Common myeloid progenitor, CD34-positive (primary cell): ENCODE results near the gene PRKCB.

Source experiments
- CTCF ChIA-PET: fragments of 350-600 bp; sonication (Branson Sonifier 250); formaldehyde crosslinking; loops from one replicate; lab custom pipeline; 2021; ENCODE audit warnings: antibody characterized with exemption; lab: Charles Lee
- POLR2A ChIA-PET: fragments of 350-600 bp; sonication (Branson Sonifier 250); formaldehyde crosslinking; loops from one replicate; lab custom pipeline; 2021; ENCODE audit warnings: antibody characterized with exemption; lab: Charles Lee
- DNase-seq, 3 donors: peaks; one replicate each; pipeline versions ENCODE4 v3.0.0 to v3.0.0-alpha.2; 2013
- H3K27ac ChIP-seq, 2 experiments: 1 replicate in 1 of 2; 2 replicates in 1 of 2; pipeline ENCODE4 v1.7.0; 2013; ENCODE audit warnings: inconsistent platforms in 2 of 2, low read length in 2 of 2, mild to moderate bottlenecking in 2 of 2, low read depth in 1 of 2, moderate library complexity in 1 of 2; ENCODE audit not compliant: severe bottlenecking in 2 of 2, insufficient read depth in 1 of 2, poor library complexity in 1 of 2
- H3K27me3 ChIP-seq, 5 experiments: replicated peaks in 2 of 5; 1 replicate in 3 of 5; 2 replicates in 2 of 5; pipeline versions ENCODE4 v1.6.1 to v1.7.0; 2013; ENCODE audit warnings: low read length in 4 of 5, mild to moderate bottlenecking in 2 of 5, moderate library complexity in 2 of 5, inconsistent platforms in 1 of 5; ENCODE audit not compliant: insufficient read depth in 5 of 5, control insufficient read depth in 4 of 5
- H3K36me3 ChIP-seq, 4 experiments: 1 replicate in 2 of 4; 2 replicates in 2 of 4; pipeline versions ENCODE4 v1.6.1 to v1.7.0; 2013; ENCODE audit warnings: low read length in 3 of 4, control low read depth in 1 of 4, mild to moderate bottlenecking in 1 of 4; ENCODE audit not compliant: control insufficient read depth in 4 of 4, insufficient read depth in 4 of 4
- H3K4me1 ChIP-seq, 4 experiments: 1 replicate in 3 of 4; 2 replicates in 1 of 4; pipeline versions ENCODE4 v1.6.1 to v1.7.1; 2013; ENCODE audit warnings: low read length in 3 of 4, mild to moderate bottlenecking in 3 of 4, control low read depth in 1 of 4, inconsistent platforms in 1 of 4, moderate library complexity in 1 of 4; ENCODE audit not compliant: control insufficient read depth in 4 of 4, insufficient read depth in 4 of 4; ENCODE audit errors: control extremely low read depth in 1 of 4
- H3K4me3 ChIP-seq, 7 experiments: 1 replicate in 4 of 7; 2 replicates in 3 of 7; pipeline versions ENCODE4 v1.5.1 to v1.7.0; 2013; ENCODE audit warnings: mild to moderate bottlenecking in 7 of 7, low read length in 6 of 7, moderate library complexity in 6 of 7, inconsistent platforms in 2 of 7, low read depth in 2 of 7, control low read depth in 1 of 7; ENCODE audit not compliant: insufficient read depth in 4 of 7, control insufficient read depth in 1 of 7; ENCODE audit errors: extremely low read depth in 1 of 7
- H3K9me3 ChIP-seq, 5 experiments: 1 replicate in 4 of 5; 2 replicates in 1 of 5; pipeline versions ENCODE4 v1.6.1 to v1.7.1; 2013; ENCODE audit warnings: low read length in 4 of 5, mild to moderate bottlenecking in 2 of 5, inconsistent platforms in 1 of 5, low read depth in 1 of 5, moderate library complexity in 1 of 5; ENCODE audit not compliant: control insufficient read depth in 4 of 5, insufficient read depth in 2 of 5; ENCODE audit errors: control extremely low read depth in 1 of 5
- WGBS: methylation state at CpG from one replicate; pipeline ENCODE4 v1.1.5; 2013; ENCODE audit not compliant: insufficient coverage; 5-methylcytosine and 5-hydroxymethylcytosine counted together

Gene PRKCB

DNA sequence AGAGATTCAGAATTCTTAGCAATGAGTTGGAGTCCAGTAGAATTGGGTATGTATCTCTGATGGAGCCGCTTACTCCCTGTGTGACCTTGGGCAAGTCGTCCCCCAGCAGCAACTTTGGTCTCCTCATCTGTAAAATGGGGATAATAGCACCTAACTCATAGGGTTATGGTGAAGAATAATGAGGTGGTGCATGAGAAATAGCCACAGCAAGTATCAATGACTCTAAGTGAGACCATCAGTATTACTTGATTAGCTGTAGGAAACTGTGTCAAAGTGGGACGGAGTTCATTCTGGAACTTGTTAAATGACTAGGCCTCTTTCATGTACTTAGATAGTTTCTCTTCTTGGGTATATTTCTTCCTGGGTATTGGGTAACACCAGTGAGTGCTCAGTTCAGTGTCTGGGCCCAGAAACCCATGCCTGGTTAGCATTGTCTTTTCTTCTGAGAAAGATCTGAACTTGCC is 6.4 kb downstream of the PRKCB start:
- no peak overlapping the region for H3K4me3 ChIP-seq
- ChIA-PET CTCF (interaction anchor here (0.8 to 2.5 kb wide), 3 partner anchors 16 to 172 kb away, joined by 3 to 11 read pairs (median 3); no protein-coding TSS in a partner anchor), POLR2A (interaction anchor here (0.6 kb wide), 1 partner anchor 147 kb away, joined by 3 read pairs; no protein-coding TSS in a partner anchor)
- peaks cover 0 to 21% (median 18%) of the 10 kb centered on the region in 4 experiments for H3K36me3 ChIP-seq
- no peaks in the 10 kb centered on the region for H3K9me3 ChIP-seq
- H3K4me1 ChIP-seq: peaks cover 4 to 11% (median 10%) of the 10 kb centered on the region in 4 experiments
- H3K27me3 ChIP-seq: no peaks in the 10 kb centered on the region
- no peak for DNase-seq
- no peak overlapping the region for H3K27ac ChIP-seq
- 93% methylated on average over 3 of the region's 3 CpGs for WGBS

DNA sequence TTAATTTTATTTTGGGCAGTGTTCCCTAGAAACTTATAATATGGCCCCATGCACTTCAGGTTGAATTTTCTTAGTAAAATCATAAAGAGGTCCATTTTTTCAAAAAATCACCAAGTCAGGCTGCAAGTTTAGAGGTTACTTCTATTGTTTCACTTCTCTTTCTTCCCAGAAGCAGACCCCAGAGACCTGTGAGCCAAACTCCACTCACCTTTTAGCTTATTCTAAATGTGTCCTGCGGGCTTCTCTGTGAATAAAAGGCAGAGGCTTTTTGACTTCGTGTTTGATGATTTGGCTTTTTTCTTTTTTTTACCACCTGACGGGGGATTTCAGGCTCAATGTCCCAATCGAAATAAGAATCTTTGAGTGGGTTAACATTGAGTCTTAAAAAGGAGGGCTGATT is 7.4 kb downstream of the PRKCB start:
- H3K9me3 ChIP-seq: no peaks in the 10 kb centered on the region
- H3K36me3 ChIP-seq: peaks cover 0 to 21% (median 18%) of the 10 kb centered on the region in 4 experiments
- no peak for DNase-seq
- H3K27ac ChIP-seq: no peak overlapping the region
- CTCF ChIA-PET: interaction anchor here (0.8 to 0.9 kb wide), 2 partner anchors 14 to 171 kb away, joined by 3 read pairs; no protein-coding TSS in a partner anchor
- 91% methylated on average over 3 of the region's 4 CpGs for WGBS
- H3K4me1 ChIP-seq: peaks cover 0 to 7% (median 5%) of the 10 kb centered on the region in 4 experiments
- no peaks in the 10 kb centered on the region for H3K27me3 ChIP-seq
- no peak overlapping the region for H3K4me3 ChIP-seq
- POLR2A ChIA-PET: no interaction called here

DNA sequence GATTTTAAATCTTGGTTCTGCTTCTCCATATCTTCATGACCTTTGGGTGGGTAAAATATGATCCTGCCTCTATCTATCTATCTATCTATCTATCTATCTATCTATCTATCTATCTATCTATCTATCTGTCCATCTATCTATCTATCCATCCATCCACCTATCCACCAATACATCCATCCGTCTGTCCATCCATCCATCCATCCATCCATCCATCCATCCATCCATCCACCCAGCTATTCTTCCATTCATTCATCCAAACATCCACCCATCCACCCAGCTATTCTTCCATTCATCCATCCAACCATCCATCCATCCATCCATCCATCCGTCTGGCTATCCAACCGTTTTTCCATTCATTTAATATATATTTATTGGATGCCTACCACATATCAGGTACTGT is 11.5 kb downstream of the PRKCB start:
- no peak for DNase-seq
- peaks cover 0 to 7% (median 2%) of the 10 kb centered on the region in 4 experiments for H3K36me3 ChIP-seq
- WGBS: 100% methylated on average over 1 of the region's 3 CpGs
- no peaks in the 10 kb centered on the region for H3K27me3 ChIP-seq
- POLR2A ChIA-PET: no interaction called here
- no peak overlapping the region for H3K27ac ChIP-seq
- peaks cover 0 to 5% (median 0%) of the 10 kb centered on the region in 5 experiments for H3K9me3 ChIP-seq
- CTCF ChIA-PET: interaction anchor here (0.7 to 1.5 kb wide), 4 partner anchors 14 to 190 kb away, joined by 4 read pairs; no protein-coding TSS in a partner anchor
- no peak overlapping the region for H3K4me3 ChIP-seq
- peaks cover 8 to 30% (median 19%) of the 10 kb centered on the region in 4 experiments for H3K4me1 ChIP-seq

DNA sequence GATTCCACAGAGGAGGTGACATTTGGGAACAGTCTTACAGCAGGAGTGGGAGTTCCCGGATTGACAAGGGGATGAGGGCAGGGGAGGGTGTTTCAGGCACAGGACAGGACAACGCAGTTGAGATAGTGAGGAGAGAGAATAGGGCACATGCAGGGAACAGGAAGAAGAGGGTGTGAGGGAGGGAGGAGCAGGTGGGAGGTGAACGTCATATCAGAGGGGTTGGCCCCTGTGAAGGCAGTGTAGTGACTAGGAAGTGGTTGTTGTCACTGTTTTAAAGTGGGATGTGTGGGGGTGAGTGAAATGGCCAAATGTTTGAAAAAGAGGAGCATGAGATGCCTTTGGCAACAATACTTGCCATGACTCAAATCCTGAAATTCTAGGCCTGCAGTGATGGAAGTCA is 12.2 kb downstream of the PRKCB start:
- Histone ChIP-seq H3K36me3 (peaks cover 0 to 6% (median 0%) of the 10 kb centered on the region in 4 experiments), H3K4me3 (no peak overlapping the region), H3K4me1 (peaks cover 10 to 30% (median 19%) of the 10 kb centered on the region in 4 experiments), H3K9me3 (peaks cover 0 to 5% (median 0%) of the 10 kb centered on the region in 5 experiments), H3K27me3 (no peaks in the 10 kb centered on the region), H3K27ac (no peak overlapping the region)
- DNase-seq: peak in 1 of 3 donors; percentile 53
- WGBS: 29% methylated on average over 2 of the region's 3 CpGs
- ChIA-PET POLR2A (no interaction called here), CTCF (no interaction called here)

DNA sequence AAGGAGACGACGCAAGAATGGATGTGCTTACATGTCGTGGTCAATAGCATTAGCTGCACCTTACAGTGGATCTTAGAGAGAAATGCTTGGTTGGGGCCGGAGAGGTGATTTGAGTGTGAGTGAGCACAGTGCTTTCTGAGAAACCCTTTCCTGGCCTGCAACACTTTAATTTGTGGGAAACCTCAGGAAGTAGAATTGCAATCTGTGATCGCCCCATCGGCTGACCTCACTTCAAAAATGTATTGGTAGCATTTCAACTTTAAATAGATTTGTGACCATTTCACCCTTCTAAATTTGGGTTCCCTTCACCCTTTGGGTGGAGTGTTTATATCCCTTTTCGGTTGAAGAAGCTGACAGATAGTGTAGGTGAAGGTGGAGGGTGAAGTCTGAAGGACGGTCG is 13.2 kb downstream of the PRKCB start:
- 44% methylated on average over 6 of the region's 9 CpGs for WGBS
- peaks cover 0 to 9% (median 0%) of the 10 kb centered on the region in 5 experiments for H3K9me3 ChIP-seq
- H3K4me1 ChIP-seq: peaks cover 10 to 34% (median 23%) of the 10 kb centered on the region in 4 experiments
- no peak overlapping the region for H3K4me3 ChIP-seq
- no peak overlapping the region for H3K27ac ChIP-seq
- H3K27me3 ChIP-seq: no peaks in the 10 kb centered on the region
- CTCF ChIA-PET: interaction anchor here (1.0 to 1.4 kb wide), 3 partner anchors 10 to 24 kb away, joined by 3 to 4 read pairs (median 3); no protein-coding TSS in a partner anchor
- H3K36me3 ChIP-seq: peaks cover 0 to 6% (median 2%) of the 10 kb centered on the region in 4 experiments
- POLR2A ChIA-PET: interaction anchor here (0.6 kb wide), 1 partner anchor 695 kb away, joined by 3 read pairs; no protein-coding TSS in a partner anchor
- no peak for DNase-seq

DNA sequence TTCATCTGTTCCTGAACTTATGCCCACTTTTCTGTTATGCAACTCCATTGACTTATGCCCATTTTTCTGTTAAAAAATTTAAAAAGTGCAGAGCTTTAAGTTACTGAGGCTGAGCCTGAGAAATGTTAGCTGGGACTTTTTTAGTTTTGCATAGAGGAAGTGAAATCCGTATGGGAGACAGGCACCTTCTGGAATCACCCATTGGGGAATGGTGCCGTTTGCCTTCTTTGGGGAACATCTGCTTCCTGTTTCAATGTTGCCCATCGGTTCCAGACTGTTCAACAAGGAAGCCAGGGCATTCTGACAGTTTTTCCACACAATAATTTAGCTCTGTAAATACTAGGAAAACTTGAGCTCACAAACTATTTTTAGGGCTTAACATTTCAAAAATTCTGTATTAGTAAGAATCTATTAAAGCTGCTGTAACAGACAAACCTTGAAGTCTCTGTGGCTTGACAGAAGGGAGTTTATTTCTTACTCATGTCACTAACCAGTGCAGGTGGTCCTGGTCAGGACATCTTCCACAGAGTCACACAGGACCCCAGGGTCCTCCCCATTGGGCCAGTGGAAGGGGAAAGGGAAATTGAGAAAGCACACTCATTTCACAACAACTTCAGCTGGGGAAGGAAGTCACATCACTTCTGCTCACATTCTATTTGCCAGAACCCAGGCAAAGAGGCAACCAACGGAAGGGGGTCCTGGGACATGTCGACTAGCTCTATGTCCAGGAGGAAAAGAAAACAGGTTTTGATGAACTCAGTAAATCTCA is 17.2 kb downstream of the PRKCB start:
- Histone ChIP-seq H3K4me3 (no peak overlapping the region), H3K27me3 (no peaks in the 10 kb centered on the region), H3K9me3 (peaks cover 0 to 9% (median 0%) of the 10 kb centered on the region in 5 experiments), H3K4me1 (peaks cover 21 to 38% (median 29%) of the 10 kb centered on the region in 4 experiments), H3K27ac (peak overlapping the region in 1 of 2 experiments; percentile 39), H3K36me3 (peaks cover 0 to 5% (median 0%) of the 10 kb centered on the region in 4 experiments)
- peak in 2 of 3 donors; percentile 28 to 45 for DNase-seq
- WGBS: 4% methylated on average over 4 of the region's 5 CpGs
- CTCF ChIA-PET: interaction anchor here (0.7 to 1.6 kb wide), 6 partner anchors 9 to 182 kb away, joined by 3 to 5 read pairs (median 4); no protein-coding TSS in a partner anchor
- POLR2A ChIA-PET: no interaction called here
